DMS153 treated with DMSO at 0.1 percent for 48 hours (cell line): ENCODE results near the gene LIMK1.
"Not testable (repeated sequence)": the region's sequence is repeated elsewhere in the genome, so short reads cannot be mapped to it uniquely, and the experiment has no call there.

Source experiments
- DNase-seq: peaks from one replicate; lab custom pipeline; 2025; ENCODE audit not compliant: unreplicated experiment; lab: John Stamatoyannopoulos, UW

Gene LIMK1

GRCh38 chr7:74121401-74122249 is 38.0 kb downstream of the LIMK1 start:
- no peak for DNase-seq

- not testable (repeated sequence) for DNase-seq
Measured at GRCh38 chr7:74123892-74124291, 40.3 kb downstream of the LIMK1 start.

GRCh38 chr7:74126220-74126880 is 42.7 kb downstream of the LIMK1 start:
- DNase-seq = no peak

- no peak for DNase-seq
Measured at GRCh38 chr7:74129887-74130286, 46.3 kb downstream of the LIMK1 start.

- DNase-seq = no peak
Measured at GRCh38 chr7:74130518-74130917, 46.9 kb downstream of the LIMK1 start.

- DNase-seq = no peak
Measured at GRCh38 chr7:74134117-74134620, 50.6 kb downstream of the LIMK1 start.

GRCh38 chr7:74138334-74138867 is 54.8 kb downstream of the LIMK1 start:
- no peak for DNase-seq

- DNase-seq = no peak
Measured at GRCh38 chr7:74138945-74139843, 55.6 kb downstream of the LIMK1 start.

GRCh38 chr7:74141705-74142104 is 58.1 kb downstream of the LIMK1 start:
- no peak for DNase-seq

GRCh38 chr7:74143383-74143782 is 59.8 kb downstream of the LIMK1 start:
- DNase-seq = no peak

- no peak for DNase-seq
Measured at GRCh38 chr7:74148491-74148890, 64.9 kb downstream of the LIMK1 start.

- DNase-seq = no peak
Measured at GRCh38 chr7:74149071-74149470, 65.5 kb downstream of the LIMK1 start.

GRCh38 chr7:74149603-74150002 is 66.0 kb downstream of the LIMK1 start:
- no peak for DNase-seq

GRCh38 chr7:74153736-74154135 is 70.1 kb downstream of the LIMK1 start:
- DNase-seq = no peak

GRCh38 chr7:74155810-74156395 is 72.3 kb downstream of the LIMK1 start:
- DNase-seq = no peak

GRCh38 chr7:74157605-74158004 is 74.0 kb downstream of the LIMK1 start:
- DNase-seq = no peak

GRCh38 chr7:74164985-74165456 is 81.4 kb downstream of the LIMK1 start:
- DNase-seq = no peak

- no peak for DNase-seq
Measured at GRCh38 chr7:74165867-74166593, 82.4 kb downstream of the LIMK1 start.

GRCh38 chr7:74167324-74167723 is 83.7 kb downstream of the LIMK1 start:
- DNase-seq = not testable (repeated sequence)
